Motor neuron (in vitro differentiated cells): Measurements from ENCODE around the gene SP100. TPM values are rescaled to one million over a fixed set of nuclear protein-coding genes. Genes with fewer than 3 reads are reported as not detected.

ENCODE experiments used
- ATAC-seq, 8 experiments: fragments of 200-7000 bp; cut with Tn5 transposase; replicated peaks in 6 of 8; 2 replicates each; pipeline ENCODE4 v1.8.0; 2021; ENCODE audit warnings: mild to moderate bottlenecking in 8 of 8, moderate library complexity in 8 of 8
- H3K27ac ChIP-seq, 2 donors: fragments of 250-450 bp; sonication (Bioruptor Pico); 2 replicates each; pipeline ENCODE4 v1.9.0; 2021; ENCODE audit warnings: antibody characterized with exemption in 2 of 2, mild to moderate bottlenecking in 2 of 2, moderate library complexity in 1 of 2
- H3K4me1 ChIP-seq, 2 donors: fragments of 250-450 bp; sonication (Bioruptor Pico); replicated peaks in 1 of 2; 2 replicates each; pipeline ENCODE4 v1.6.1; 2021; ENCODE audit warnings: antibody characterized with exemption in 2 of 2, mild to moderate bottlenecking in 2 of 2, moderate library complexity in 1 of 2
- H3K4me3 ChIP-seq, 5 donors: fragments of 250-450 bp; sonication (Bioruptor Pico); 2 replicates each; pipeline ENCODE4 v1.9.0; 2021; ENCODE audit warnings: antibody characterized with exemption in 5 of 5, mild to moderate bottlenecking in 5 of 5, moderate library complexity in 4 of 5
- WGBS, 10 experiments: fragments of 450-650 bp; shearing (Covaris generic); methylation state at CpG; one replicate each; pipeline ENCODE4 v1.0.0; 2022; 5-methylcytosine and 5-hydroxymethylcytosine counted together
- in situ Hi-C, 9 experiments: fragments of 400-800 bp; cut with MboI; loops; one replicate each; pipeline ENCODE4 v1.15.0; 2021; ENCODE audit warnings: low sequenced_read_pairs in 9 of 9, low pct_unique_long_range_greater_than_20kb in 2 of 9; ENCODE audit not compliant: unreplicated experiment in 9 of 9
- total RNA-seq, 8 experiments: library from RNA; unstranded; fragments of 300-600 nt; gene quantifications; 2 replicates each; pipeline versions ENCODE4 v1.2.3 to v1.2.4, GENCODE V29; 2022

SP100 gene
- total RNA-seq, 8 experiments from 2014 or later, result 0.05 to 166 (median 13.1) TPM

GRCh38 chr2:230586328-230586982 lies 170.5 kb downstream of the SP100 start:
- Histone ChIP-seq H3K4me1 (no peaks in the 10 kb centered on the region), H3K4me3 (no peak overlapping the region), H3K27ac (no peak overlapping the region)
- ATAC-seq, result no peak
- in situ Hi-C loops, result no loop called here
- WGBS, 10 experiments, result 35 to 100% (median 90%) methylated on average over 1 to 2 of the region's 2 CpGs; no CpG with 5 or more reads in 3 of the 10 experiments

GRCh38 chr2:230589025-230589424 lies 173.0 kb downstream of the SP100 start:
- Histone ChIP-seq H3K4me3 (no peak overlapping the region), H3K27ac (no peak overlapping the region), H3K4me1 (no peaks in the 10 kb centered on the region)
- ATAC-seq, result no peak
- in situ Hi-C loops, result no loop called here
- 30 to 100% (median 71%) methylated on average over 1 to 3 of the region's 3 CpGs; no CpG with 5 or more reads in 2 of the 10 experiments for WGBS, 10 experiments

GRCh38 chr2:230589497-230590015 lies 173.6 kb downstream of the SP100 start:
- 40 to 100% (median 100%) methylated on average over 1 to 3 of the region's 3 CpGs; no CpG with 5 or more reads in 3 of the 10 experiments for WGBS, 10 experiments
- in situ Hi-C loops, result no loop called here
- Histone ChIP-seq H3K4me3 (no peak overlapping the region), H3K4me1 (no peaks in the 10 kb centered on the region), H3K27ac (no peak overlapping the region)
- no peak for ATAC-seq

DNA sequence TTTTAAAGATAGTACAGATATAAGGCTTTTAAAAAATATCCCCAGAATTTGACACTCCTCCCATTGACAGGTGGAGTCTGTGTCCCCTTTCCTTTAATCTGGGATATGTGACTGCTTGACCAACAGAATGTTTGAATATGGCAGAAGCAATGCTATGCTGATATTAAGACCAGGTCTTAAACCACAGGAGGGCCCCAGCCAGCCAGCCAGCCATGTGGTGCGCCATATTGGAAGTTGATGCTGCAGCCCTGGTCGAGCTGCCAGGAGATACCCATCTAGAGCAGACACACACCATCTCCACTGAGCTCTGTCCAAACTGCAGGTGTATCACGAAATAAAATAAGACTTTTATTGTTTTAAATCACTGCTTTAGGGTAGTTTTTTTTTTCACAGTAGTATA lies 174.3 kb downstream of the SP100 start:
- Histone ChIP-seq H3K4me1 (no peaks in the 10 kb centered on the region), H3K27ac (no peak overlapping the region), H3K4me3 (no peak overlapping the region)
- in situ Hi-C loops, result no loop called here
- 0 to 73% (median 30%) methylated on average over 1 to 3 of the region's 3 CpGs; no CpG with 5 or more reads in 4 of the 10 experiments for WGBS, 10 experiments
- no peak for ATAC-seq

- no peak for ATAC-seq
- in situ Hi-C loops, result no loop called here
These were observed 175.8 kb downstream of the SP100 start for GRCh38 chr2:230591850-230592249.

DNA sequence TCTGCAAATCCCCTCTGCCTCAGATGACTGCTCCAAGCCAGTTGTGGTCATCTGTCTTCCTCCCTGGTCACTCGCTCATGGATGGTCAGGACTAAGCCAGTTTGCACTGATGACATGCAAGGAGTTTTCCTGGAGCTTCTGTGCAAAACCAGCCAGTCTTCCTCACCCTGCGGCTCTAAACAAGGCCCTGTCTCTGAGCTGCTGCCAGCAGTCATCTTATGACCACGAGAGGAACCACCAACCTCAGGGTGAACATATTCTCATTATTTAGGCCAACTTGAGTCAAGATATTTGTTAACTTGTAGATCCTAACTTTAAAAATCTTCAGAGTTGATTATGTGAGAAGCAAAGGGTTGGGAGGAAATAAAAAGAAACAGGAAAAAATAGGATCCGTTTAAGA lies 176.8 kb downstream of the SP100 start:
- in situ Hi-C loops, result no loop called here
- WGBS, 10 experiments, result 32 to 79% (median 57%) methylated on average over 1 to 4 of the region's 4 CpGs
- H3K4me1 ChIP-seq, result no peaks in the 10 kb centered on the region
- no peak for ATAC-seq
- H3K4me3 ChIP-seq, result no peak overlapping the region
- no peak overlapping the region for H3K27ac ChIP-seq

More at GRCh38 chr2:230591850-230592249, 175.8 kb downstream of the SP100 start:
- Histone ChIP-seq H3K4me1 (no peaks in the 10 kb centered on the region), H3K4me3 (no peak overlapping the region), H3K27ac (no peak overlapping the region)
- 80 to 100% methylated on average over 1 to 2 of the region's 6 CpGs; no CpG with 5 or more reads in 8 of the 10 experiments for WGBS, 10 experiments

Other genes starting within 250 kb of the SP100 start
- 10 to 100 TPM in 4 of 8 experiments, 1 to 10 TPM in 2, under 1 TPM in 2; 0.11 to 40.0 (median 5.9) TPM for gene SP110, start 196.2 kb upstream of the SP100 start, total RNA-seq
- gene SP140, start 190.5 kb upstream of the SP100 start, total RNA-seq, result 1 to 10 TPM in 1 of 8 experiments, under 1 TPM in 6, not detected in 1; 0.38 to 1.4 (median 0.76) TPM
- 10 to 100 TPM in 1 of 8 experiments, 1 to 10 TPM in 6, under 1 TPM in 1; 0.43 to 28.4 (median 2.2) TPM for gene SP140L, start 89.0 kb upstream of the SP100 start, total RNA-seq